GM19099 (cell line): Measurements from ENCODE around the gene SPTBN1.

Experiments used
- POLR2A ChIP-seq: IDR thresholded peaks from 3 replicates; pipeline ENCODE4 v1.6.1; 2011; ENCODE audit warnings: low read depth; ENCODE audit not compliant: insufficient read length; ENCODE audit errors: extremely low read depth

SPTBN1 gene

GRCh38 chr2:54646170-54646927 lies 190.2 kb downstream of the SPTBN1 start:
- no peak for TF ChIP-seq POLR2A

GRCh38 chr2:54648256-54648655 lies 192.1 kb downstream of the SPTBN1 start:
- TF ChIP-seq POLR2A = no peak

GRCh38 chr2:54649191-54649590 lies 193.1 kb downstream of the SPTBN1 start:
- no peak for TF ChIP-seq POLR2A

GRCh38 chr2:54649633-54650032 lies 193.5 kb downstream of the SPTBN1 start:
- no peak for TF ChIP-seq POLR2A

- TF ChIP-seq POLR2A = no peak
These were observed 194.5 kb downstream of the SPTBN1 start for GRCh38 chr2:54650612-54651011.

GRCh38 chr2:54651291-54651690 lies 195.2 kb downstream of the SPTBN1 start:
- no peak for TF ChIP-seq POLR2A

GRCh38 chr2:54652540-54652939 lies 196.4 kb downstream of the SPTBN1 start:
- no peak for TF ChIP-seq POLR2A

GRCh38 chr2:54653572-54654204 lies 197.6 kb downstream of the SPTBN1 start:
- no peak for TF ChIP-seq POLR2A

GRCh38 chr2:54655046-54655809 lies 199.1 kb downstream of the SPTBN1 start:
- no peak for TF ChIP-seq POLR2A

GRCh38 chr2:54656863-54657262 lies 200.7 kb downstream of the SPTBN1 start:
- no peak for TF ChIP-seq POLR2A

- no peak for TF ChIP-seq POLR2A
These were observed 201.5 kb downstream of the SPTBN1 start for GRCh38 chr2:54657664-54658083.

GRCh38 chr2:54658564-54659071 lies 202.5 kb downstream of the SPTBN1 start:
- no peak for TF ChIP-seq POLR2A

GRCh38 chr2:54659527-54659926 lies 203.4 kb downstream of the SPTBN1 start:
- TF ChIP-seq POLR2A = no peak

- no peak for TF ChIP-seq POLR2A
These were observed 204.6 kb downstream of the SPTBN1 start for GRCh38 chr2:54660752-54661151.

- no peak for TF ChIP-seq POLR2A
These were observed 207.4 kb downstream of the SPTBN1 start for GRCh38 chr2:54663424-54664030.
